Right lobe of liver (tissue), 6 donors: ENCODE measurements around the gene GAREM1. TPM values are rescaled to one million over a fixed set of nuclear protein-coding genes. Genes with fewer than 3 reads are reported as not detected.
A peak's percentile ranks its signal among the peaks of the same experiment; 100 is the strongest.

Source experiments
- ATAC-seq, 4 donors: fragments of 200-7000 bp; cut with Tn5 transposase; one replicate each; pipeline ENCODE4 v1.9.1; 2020; ENCODE audit warnings: mild to moderate bottlenecking in 4 of 4, moderate library complexity in 4 of 4
- DNase-seq, 3 donors: peaks; one replicate each; pipeline ENCODE4 v3.0.0-alpha.2; 2020
- H3K27ac ChIP-seq, 3 donors: fragments of 200-600 bp; one replicate each; pipeline ENCODE4 v1.8.0; 2022
- H3K27me3 ChIP-seq, 2 donors: fragments of 200-600 bp; one replicate each; pipeline ENCODE4 v1.8.0; 2022
- H3K36me3 ChIP-seq, 4 donors: fragments of 200-600 bp; sonication (generic) in 1 of 4; one replicate each; pipeline versions ENCODE4 v1.5.1 to v1.8.0; 2017 to 2022; ENCODE audit warnings: control low read depth in 1 of 4
- H3K4me1 ChIP-seq, 4 donors: fragments of 200-600 bp; sonication (generic) in 1 of 4; one replicate each; pipeline versions ENCODE4 v1.5.1 to v1.8.0; 2017 to 2022; ENCODE audit warnings: control low read depth in 1 of 4
- H3K4me3 ChIP-seq, 3 donors: fragments of 200-600 bp; one replicate each; pipeline ENCODE4 v1.8.0; 2022
- H3K9me3 ChIP-seq, 4 donors: fragments of 200-600 bp; sonication (generic) in 1 of 4; one replicate each; pipeline versions ENCODE4 v1.5.1 to v1.8.0; 2017 to 2022; ENCODE audit warnings: control low read depth in 1 of 4
- POLR2A ChIP-seq: fragments of 450-650 bp; IDR thresholded peaks from one replicate; pipeline ENCODE4 v1.6.1; 2017; ENCODE audit warnings: antibody characterized with exemption, mild to moderate bottlenecking
- WGBS: methylation state at CpG from one replicate; pipeline ENCODE4 v1.1.6; 2018; ENCODE audit warnings: low coverage, low lambda C conversion rate; ENCODE audit not compliant: insufficient coverage; ENCODE audit errors: missing lambda C conversion rate; 5-methylcytosine and 5-hydroxymethylcytosine counted together
- intact Hi-C, 2 donors: fragments of 100-400 bp; cut with DNase I; formaldehyde crosslinking; loops; one replicate each; pipeline versions ENCODE4 v1.11.2 to v1.14.1; 2022
- total RNA-seq, 6 experiments: library from RNA; depleted of rRNA in 2 of 6; stranded (reverse); fragments of >200 nt in 2 of 6; fragmentation: NEBNext Ultra II Directional in 3 of 6; extraction: Animal tissue kit (Norgen Biotek cat#: 25700) in 3 of 6; gene quantifications; one replicate each; pipeline versions ENCODE4 v1.1.0 to v1.2.4, GENCODE V29; 2016 to 2023
- TF ChIP-seq, protein P1 (sequence below), 4 donors: fragments of 200-600 bp in 3 of 4; fragments of 450-650 bp in 1 of 4; IDR thresholded peaks; one replicate each; pipeline versions ENCODE4 v1.5.1 to v1.8.0; 2016 to 2022; ENCODE audit warnings: antibody characterized with exemption in 4 of 4, mild to moderate bottlenecking in 2 of 4
- donor health status: DM: no; HTN: yes; CAD: no.
- donor health status: DM: no; HTN: no; CAD: no.
- donor health status: DM: no; HTN: no; CAD: no.
- donor health status: DM: no; HTN: yes; CAD: no.
- donor health status: DM: no; HTN: yes; CAD: no.

The GAREM1 gene
- total RNA-seq, 6 experiments from 2014 or later, result 5.5 to 11.3 (median 6.6) TPM

GRCh38 chr18:32321826-32322225, 148.9 kb downstream of the GAREM1 start:
- H3K4me3 ChIP-seq, result no peak overlapping the region
- peaks cover 0 to 30% (median 2%) of the 10 kb centered on the region in 4 donors for H3K4me1 ChIP-seq
- no peaks in the 10 kb centered on the region for H3K36me3 ChIP-seq
- no peak overlapping the region for H3K27ac ChIP-seq
- ATAC-seq, result no peak
- TF ChIP-seq POLR2A, result no peak
- TF ChIP-seq, protein P1, sequence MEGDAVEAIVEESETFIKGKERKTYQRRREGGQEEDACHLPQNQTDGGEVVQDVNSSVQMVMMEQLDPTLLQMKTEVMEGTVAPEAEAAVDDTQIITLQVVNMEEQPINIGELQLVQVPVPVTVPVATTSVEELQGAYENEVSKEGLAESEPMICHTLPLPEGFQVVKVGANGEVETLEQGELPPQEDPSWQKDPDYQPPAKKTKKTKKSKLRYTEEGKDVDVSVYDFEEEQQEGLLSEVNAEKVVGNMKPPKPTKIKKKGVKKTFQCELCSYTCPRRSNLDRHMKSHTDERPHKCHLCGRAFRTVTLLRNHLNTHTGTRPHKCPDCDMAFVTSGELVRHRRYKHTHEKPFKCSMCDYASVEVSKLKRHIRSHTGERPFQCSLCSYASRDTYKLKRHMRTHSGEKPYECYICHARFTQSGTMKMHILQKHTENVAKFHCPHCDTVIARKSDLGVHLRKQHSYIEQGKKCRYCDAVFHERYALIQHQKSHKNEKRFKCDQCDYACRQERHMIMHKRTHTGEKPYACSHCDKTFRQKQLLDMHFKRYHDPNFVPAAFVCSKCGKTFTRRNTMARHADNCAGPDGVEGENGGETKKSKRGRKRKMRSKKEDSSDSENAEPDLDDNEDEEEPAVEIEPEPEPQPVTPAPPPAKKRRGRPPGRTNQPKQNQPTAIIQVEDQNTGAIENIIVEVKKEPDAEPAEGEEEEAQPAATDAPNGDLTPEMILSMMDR (IDR thresholded peaks at IDR 0.05), result no peak
- no peaks in the 10 kb centered on the region for H3K27me3 ChIP-seq
- H3K9me3 ChIP-seq, result no peaks in the 10 kb centered on the region
- no peak for DNase-seq
- intact Hi-C loops, result no loop called here
- 86% methylated on average over 1 of the region's 1 CpG for WGBS

- Histone ChIP-seq H3K4me1 (peaks cover 0 to 20% (median 2%) of the 10 kb centered on the region in 4 donors), H3K36me3 (no peaks in the 10 kb centered on the region), H3K4me3 (no peak overlapping the region), H3K27ac (no peak overlapping the region), H3K27me3 (no peaks in the 10 kb centered on the region), H3K9me3 (no peaks in the 10 kb centered on the region)
- DNase-seq (no peak), ATAC-seq (peak; percentile 25 to 65 (median 64))
- intact Hi-C loops, result no loop called here
- no peak for TF ChIP-seq POLR2A
- TF ChIP-seq, protein P1 (IDR thresholded peaks at IDR 0.05), result no peak
Measured at GRCh38 chr18:32319084-32319483, 151.6 kb downstream of the GAREM1 start.

- ATAC-seq (no peak), DNase-seq (no peak)
- Histone ChIP-seq H3K9me3 (no peaks in the 10 kb centered on the region), H3K27me3 (no peaks in the 10 kb centered on the region), H3K36me3 (no peaks in the 10 kb centered on the region), H3K4me1 (peaks cover 0 to 20% (median 2%) of the 10 kb centered on the region in 4 donors), H3K4me3 (no peak overlapping the region), H3K27ac (no peak overlapping the region)
- TF ChIP-seq, protein P1 (IDR thresholded peaks at IDR 0.05), result no peak
- TF ChIP-seq POLR2A, result no peak
- intact Hi-C loops, result no loop called here
- 80% methylated on average over 1 of the region's 4 CpGs for WGBS
Measured at GRCh38 chr18:32318581-32318980, 152.1 kb downstream of the GAREM1 start.

DNA sequence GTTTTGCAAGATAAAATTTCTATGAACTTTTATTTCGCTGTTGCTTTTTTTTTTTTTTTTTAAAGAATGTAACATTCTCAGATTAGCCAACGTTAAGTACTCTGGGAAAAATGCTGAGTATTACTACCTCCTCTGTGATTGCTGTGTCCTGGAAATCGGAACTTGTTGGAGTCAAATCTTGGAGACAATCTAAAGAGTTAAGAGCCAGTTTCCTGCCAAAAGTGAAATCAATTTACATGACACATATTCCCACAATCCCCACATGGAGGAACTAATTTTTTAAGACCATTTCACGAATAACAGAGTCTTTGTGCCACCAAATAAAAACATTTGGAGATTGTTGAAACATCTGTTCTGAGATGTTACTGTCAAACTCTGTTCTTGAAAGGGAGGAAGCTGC, 153.0 kb downstream of the GAREM1 start:
- ATAC-seq (no peak), DNase-seq (no peak)
- TF ChIP-seq, protein P1 (IDR thresholded peaks at IDR 0.05), result no peak
- TF ChIP-seq POLR2A, result no peak
- H3K36me3 ChIP-seq, result no peaks in the 10 kb centered on the region
- no peaks in the 10 kb centered on the region for H3K9me3 ChIP-seq
- peak overlapping the region in 1 of 3 donors; percentile 44 for H3K27ac ChIP-seq
- 45% methylated on average over 4 of the region's 4 CpGs for WGBS
- H3K4me1 ChIP-seq, result peaks cover 0 to 20% (median 2%) of the 10 kb centered on the region in 4 donors
- intact Hi-C loops, result no loop called here
- no peaks in the 10 kb centered on the region for H3K27me3 ChIP-seq
- H3K4me3 ChIP-seq, result no peak overlapping the region

- H3K27me3 ChIP-seq, result no peaks in the 10 kb centered on the region
- 88% methylated on average over 1 of the region's 1 CpG for WGBS
- intact Hi-C loops, result no loop called here
- H3K4me1 ChIP-seq, result peaks cover 0 to 20% (median 2%) of the 10 kb centered on the region in 4 donors
- H3K27ac ChIP-seq, result no peak overlapping the region
- H3K4me3 ChIP-seq, result no peak overlapping the region
- ATAC-seq (no peak), DNase-seq (no peak)
- H3K36me3 ChIP-seq, result no peaks in the 10 kb centered on the region
- TF ChIP-seq, protein P1 (IDR thresholded peaks at IDR 0.05), result no peak
- no peak for TF ChIP-seq POLR2A
- no peaks in the 10 kb centered on the region for H3K9me3 ChIP-seq
Measured at GRCh38 chr18:32315881-32316280, 154.8 kb downstream of the GAREM1 start.
